RPMI7951 (cell line): ENCODE data around the gene MTX2. TPM values are rescaled to one million over a fixed set of nuclear protein-coding genes. Genes with fewer than 3 reads are reported as not detected.

Experiments
- DNase-seq: peaks from one replicate; pipeline ENCODE4 v3.0.0-alpha.2; 2012; ENCODE audit warnings: low read depth
- total RNA-seq: library from RNA; depleted of rRNA; stranded (reverse); fragments of >200 nt; shearing (Covaris generic); gene quantifications from 2 replicates; pipeline ENCODE4 v1.2.3, GENCODE V29; 2014; rRNA removed

The MTX2 gene
- total RNA-seq: 53.9 and 60.8 TPM in 2 replicates

GRCh38 chr2:176269319-176270099 is at the start of gene MTX2:
MTX2 (plus strand) TSS chr2:176269442; CDS start chr2:176269630, 188 bp downstream.
- peak; percentile 71 for DNase-seq

GRCh38 chr2:176227874-176228273 is 41.4 kb upstream of the MTX2 start:
- no peak for DNase-seq

- no peak for DNase-seq
Measured at GRCh38 chr2:176234156-176234555, 35.1 kb upstream of the MTX2 start.

- DNase-seq: no peak
Measured at GRCh38 chr2:176234940-176235339, 34.3 kb upstream of the MTX2 start.

GRCh38 chr2:176237456-176237855 is 31.8 kb upstream of the MTX2 start:
- no peak for DNase-seq

- no peak for DNase-seq
Measured at GRCh38 chr2:176239031-176239430, 30.2 kb upstream of the MTX2 start.

GRCh38 chr2:176240301-176240700 is 28.9 kb upstream of the MTX2 start:
- DNase-seq: no peak

- DNase-seq: no peak
Measured at GRCh38 chr2:176242276-176242675, 27.0 kb upstream of the MTX2 start.

GRCh38 chr2:176246331-176246730 is 22.9 kb upstream of the MTX2 start:
- DNase-seq: peak; percentile 33

GRCh38 chr2:176247859-176248258 is 21.4 kb upstream of the MTX2 start:
- no peak for DNase-seq

- DNase-seq: no peak
Measured at GRCh38 chr2:176251928-176252327, 17.3 kb upstream of the MTX2 start.

- no peak for DNase-seq
Measured at GRCh38 chr2:176260689-176261088, 8.6 kb upstream of the MTX2 start.

GRCh38 chr2:176261136-176261535 is 8.1 kb upstream of the MTX2 start:
- no peak for DNase-seq

- DNase-seq: no peak
Measured at GRCh38 chr2:176268976-176269318, 295 bp upstream of the MTX2 start.

- DNase-seq: no peak
Measured at GRCh38 chr2:176270100-176270750, 983 bp downstream of the MTX2 start.

- DNase-seq: no peak
Measured at GRCh38 chr2:176272870-176273459, 3.7 kb downstream of the MTX2 start.

GRCh38 chr2:176278927-176279326 is 9.7 kb downstream of the MTX2 start:
- DNase-seq: no peak

- peak; percentile 39 for DNase-seq
Measured at GRCh38 chr2:176280156-176280555, 10.9 kb downstream of the MTX2 start.

GRCh38 chr2:176280867-176281658 is 11.8 kb downstream of the MTX2 start:
- peak; percentile 97 for DNase-seq

GRCh38 chr2:176283291-176284068 is 14.2 kb downstream of the MTX2 start:
- peak; percentile 5 for DNase-seq

- DNase-seq: peak; percentile 65
Measured at GRCh38 chr2:176284461-176285049, 15.3 kb downstream of the MTX2 start.
